Left colon (tissue), 2 donors: ENCODE measurements around the gene MACROH2A1. TPM values are rescaled to one million over a fixed set of nuclear protein-coding genes. Genes with fewer than 3 reads are reported as not detected.
A peak's percentile ranks its signal among the peaks of the same experiment; 100 is the strongest.

Experiments used
- ATAC-seq: fragments of 200-7000 bp; cut with Tn5 transposase; one replicate; pipeline ENCODE4 v1.9.1; 2020; ENCODE audit warnings: mild to moderate bottlenecking, moderate library complexity
- DNase-seq, 2 donors: peaks; one replicate each; pipeline ENCODE4 v3.0.0-alpha.2; 2020
- intact Hi-C, 2 donors: fragments of 100-400 bp; cut with DNase I in 1 of 2; cut with micrococcal nuclease in 1 of 2; formaldehyde crosslinking; loops; one replicate each; pipeline versions ENCODE4 v1.11.2 to v1.14.0; 2022; cut with DNase I, micrococcal nuclease
- total RNA-seq, 2 donors: library from RNA; stranded (reverse); fragmentation: NEBNext Ultra II Directional; extraction: Animal tissue kit (Norgen Biotek cat#: 25700); gene quantifications; one replicate each; pipeline ENCODE4 v1.2.1, GENCODE V29; 2021
- donor health status: DM: no; HTN: no; CAD: no.
- donor health status: DM: yes; HTN: yes; CAD: no.

MACROH2A1 gene
- total RNA-seq, 2 donors from 2014 or later = 212 to 216 TPM

DNA sequence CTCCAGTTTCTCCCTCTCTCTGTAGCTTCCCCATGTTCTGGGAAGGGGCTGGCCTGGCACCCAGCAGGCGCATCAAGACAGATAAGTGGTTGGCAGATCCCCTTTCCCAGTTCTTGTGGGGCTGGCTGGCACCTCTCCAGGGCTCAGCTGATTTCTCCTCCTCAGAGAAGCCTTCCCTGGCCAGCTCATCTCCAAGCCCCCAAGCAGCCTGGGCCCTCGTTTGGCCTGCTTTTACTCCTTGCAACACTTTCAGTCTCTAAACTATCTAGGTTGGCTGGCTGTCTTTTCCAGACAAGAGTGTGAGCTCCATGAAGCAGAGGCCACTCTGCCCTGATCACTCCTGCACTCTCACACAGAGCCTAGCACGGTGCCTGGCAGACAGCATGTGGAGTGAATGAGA lies 13.5 kb downstream of the MACROH2A1 start:
- DNase-seq = no peak
- intact Hi-C loops = no loop called here
- ATAC-seq = no peak

DNA sequence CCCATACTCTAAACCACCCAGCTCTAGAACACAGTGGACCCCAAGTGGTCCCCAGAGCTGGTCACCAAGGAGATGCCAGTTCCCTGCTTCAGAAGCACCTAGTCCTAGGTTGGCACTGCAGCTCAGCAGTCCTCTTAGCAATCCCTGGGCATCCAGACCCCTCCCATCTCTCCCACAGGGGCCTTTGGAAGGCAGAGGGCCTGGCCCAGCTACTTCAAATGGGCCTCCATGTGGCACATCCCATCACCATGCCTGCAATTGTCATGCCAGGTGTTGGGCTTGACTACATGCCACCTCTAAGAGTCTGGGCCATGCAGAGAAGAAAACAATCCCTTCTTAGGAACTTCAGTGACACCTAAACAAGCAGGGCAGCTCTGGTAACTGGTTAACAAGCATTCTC lies 14.1 kb downstream of the MACROH2A1 start:
- intact Hi-C loops = no loop called here
- DNase-seq (no peak), ATAC-seq (no peak)

DNA sequence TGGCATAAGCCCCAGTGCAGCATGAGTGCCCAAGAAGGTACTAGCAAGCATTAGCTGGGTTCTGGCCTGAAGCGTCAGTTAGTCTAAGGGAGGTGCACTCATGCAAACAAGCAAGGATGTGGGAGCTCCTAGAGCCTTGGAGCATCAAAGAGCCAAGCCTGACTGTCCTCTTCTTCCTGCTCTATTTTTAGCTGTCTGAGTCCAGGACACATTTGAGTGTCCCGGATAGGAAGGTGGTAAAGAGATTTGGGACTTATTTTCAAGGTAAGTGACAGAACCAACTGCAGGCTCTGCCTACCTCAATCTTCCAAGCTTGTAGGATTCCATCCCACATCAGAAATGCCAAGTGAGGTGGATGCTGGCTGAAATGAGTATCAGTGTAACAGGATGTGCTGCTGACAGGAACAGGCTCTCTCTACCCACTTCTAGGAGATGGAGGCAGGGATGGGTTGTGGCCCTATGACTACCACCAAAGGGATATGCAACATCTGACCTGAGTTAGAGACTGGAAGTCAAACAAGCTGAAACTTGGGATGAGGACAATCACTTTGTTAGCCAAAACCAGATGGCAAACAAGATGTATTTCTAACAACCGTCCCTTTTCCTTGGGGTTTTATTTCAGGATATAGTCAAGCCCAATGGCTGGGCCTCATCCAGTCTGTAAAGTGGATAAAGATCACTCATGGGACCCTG lies 15.1 kb downstream of the MACROH2A1 start:
- intact Hi-C loops = no loop called here
- ATAC-seq (no peak), DNase-seq (no peak)

DNA sequence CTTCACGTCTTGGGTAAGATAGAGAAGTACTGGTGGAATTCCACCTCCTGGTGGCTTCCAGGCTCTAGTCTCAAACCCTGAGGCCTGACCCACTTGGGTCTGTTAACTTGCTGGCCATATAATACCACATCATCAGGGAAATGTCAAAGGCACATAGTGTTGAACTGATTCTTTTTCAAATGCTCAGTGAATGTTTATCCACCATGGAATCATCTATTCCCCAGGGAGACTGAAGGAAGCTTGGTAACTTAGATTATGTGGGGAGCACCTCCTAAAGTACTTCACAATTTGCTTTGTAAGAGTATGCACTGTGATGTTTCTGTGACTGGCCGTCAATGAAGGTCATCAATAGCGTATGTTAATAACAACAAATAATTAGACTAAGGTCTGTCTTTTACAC lies 16.1 kb downstream of the MACROH2A1 start:
- ATAC-seq (no peak), DNase-seq (no peak)
- intact Hi-C loops = no loop called here

DNA sequence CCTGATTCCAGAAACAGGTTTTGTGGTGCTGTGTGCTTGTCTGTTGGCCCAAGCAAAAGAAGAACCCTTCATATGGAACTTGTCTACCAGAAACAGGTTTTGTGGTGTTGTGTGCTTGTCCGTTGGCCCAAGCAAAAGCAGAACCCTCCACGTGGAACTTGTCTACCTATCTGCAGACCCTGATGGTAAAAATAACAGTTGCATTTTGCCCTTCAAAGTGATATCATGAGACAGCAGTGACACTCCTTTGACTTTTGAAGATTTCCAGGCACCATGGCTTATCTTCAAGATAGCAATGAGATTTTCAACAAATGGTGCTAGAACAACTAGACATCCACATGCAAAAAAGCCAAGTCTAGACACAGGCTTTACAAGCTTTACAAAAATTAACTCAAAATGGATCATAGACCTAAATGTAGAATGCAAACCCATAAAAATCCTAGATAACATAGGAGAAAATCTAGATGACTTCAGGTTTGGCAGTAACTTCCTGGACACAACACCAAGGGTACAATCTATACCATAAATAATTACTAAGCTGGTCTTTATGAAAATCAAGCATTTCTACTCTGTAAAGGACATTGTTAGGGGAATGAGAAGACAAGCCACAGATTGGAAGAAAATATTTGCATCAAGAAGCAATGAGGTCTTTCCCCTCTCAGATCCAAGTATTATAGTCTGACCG lies 16.8 kb downstream of the MACROH2A1 start:
- no peak for ATAC-seq
- no peak for DNase-seq
- intact Hi-C loops = no loop called here

DNA sequence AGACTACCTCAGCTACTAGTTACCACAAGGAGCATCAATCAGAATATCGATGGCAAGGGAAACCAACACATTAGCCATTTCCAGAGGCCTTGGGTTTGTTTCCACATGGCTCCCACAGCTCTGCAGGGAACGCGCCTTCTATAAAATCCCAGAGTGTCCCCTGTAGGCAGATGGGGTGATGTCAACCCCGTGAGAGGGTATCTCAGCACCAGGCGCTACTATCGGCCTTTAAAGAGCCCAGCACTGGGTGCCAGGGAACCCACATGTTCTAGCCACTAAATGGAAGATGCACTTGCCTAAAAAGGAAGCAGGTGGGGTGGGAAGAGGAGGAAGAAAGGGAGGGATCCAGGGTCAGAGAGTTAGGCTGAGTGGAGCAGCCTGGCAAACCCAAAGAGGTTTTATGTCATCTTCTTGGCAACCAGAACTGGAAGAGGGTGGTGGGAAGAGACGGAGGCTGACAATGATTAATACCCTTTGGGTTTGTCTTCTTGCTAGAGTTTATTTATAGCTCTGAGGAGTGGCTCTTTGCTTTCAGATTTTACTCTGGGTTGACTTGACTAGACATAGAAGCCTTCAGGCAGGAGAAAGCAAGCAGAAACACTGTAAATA lies 19.9 kb downstream of the MACROH2A1 start:
- DNase-seq = no peak
- intact Hi-C loops = no loop called here
- peak; percentile 23 for ATAC-seq

DNA sequence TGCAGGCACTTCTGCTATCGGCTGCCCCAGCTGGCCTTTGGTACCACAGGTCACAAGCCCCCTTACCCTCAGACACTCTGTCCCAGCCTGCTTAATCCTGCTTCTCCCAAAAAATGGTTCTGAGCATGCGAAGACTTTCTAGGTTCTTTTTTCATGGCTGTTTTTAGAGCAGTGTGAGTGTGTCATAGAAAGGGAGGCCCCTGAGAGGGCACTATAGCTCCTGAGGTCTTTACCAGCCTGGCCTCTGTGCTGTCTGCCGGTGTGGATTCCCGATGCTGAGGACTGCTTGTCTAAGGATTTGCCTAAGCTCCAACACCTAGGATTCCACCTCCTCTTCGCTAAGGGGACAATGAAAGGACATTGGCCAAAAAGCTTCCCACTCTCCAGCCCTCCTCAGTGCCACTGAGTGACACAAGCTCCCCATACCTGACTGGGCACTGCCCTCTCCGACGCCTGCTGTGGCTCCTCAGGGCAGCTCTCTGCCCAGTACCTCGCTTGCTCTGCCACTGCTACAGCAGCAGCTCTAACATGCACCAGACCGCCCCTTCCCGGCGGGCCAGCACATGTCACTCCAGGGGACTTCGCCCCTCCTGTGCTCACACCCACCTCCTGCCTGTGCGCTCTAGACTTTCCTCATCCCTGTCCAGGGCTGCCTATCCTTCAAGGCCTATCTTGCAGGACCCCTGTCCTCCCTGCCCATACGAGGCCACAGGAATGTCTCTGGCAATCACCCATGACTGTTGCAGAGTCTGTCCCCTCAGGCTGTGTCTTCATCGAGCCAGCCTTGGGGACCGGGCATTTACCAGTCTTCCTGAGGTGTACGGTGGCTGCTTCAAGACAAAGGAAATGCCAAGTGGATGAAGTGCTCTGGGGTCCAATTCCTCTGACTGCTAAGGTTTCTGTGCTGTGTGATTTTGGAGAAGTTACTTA lies 21.0 kb downstream of the MACROH2A1 start:
- intact Hi-C loops = no loop called here
- DNase-seq (no peak), ATAC-seq (peak; percentile 11)

DNA sequence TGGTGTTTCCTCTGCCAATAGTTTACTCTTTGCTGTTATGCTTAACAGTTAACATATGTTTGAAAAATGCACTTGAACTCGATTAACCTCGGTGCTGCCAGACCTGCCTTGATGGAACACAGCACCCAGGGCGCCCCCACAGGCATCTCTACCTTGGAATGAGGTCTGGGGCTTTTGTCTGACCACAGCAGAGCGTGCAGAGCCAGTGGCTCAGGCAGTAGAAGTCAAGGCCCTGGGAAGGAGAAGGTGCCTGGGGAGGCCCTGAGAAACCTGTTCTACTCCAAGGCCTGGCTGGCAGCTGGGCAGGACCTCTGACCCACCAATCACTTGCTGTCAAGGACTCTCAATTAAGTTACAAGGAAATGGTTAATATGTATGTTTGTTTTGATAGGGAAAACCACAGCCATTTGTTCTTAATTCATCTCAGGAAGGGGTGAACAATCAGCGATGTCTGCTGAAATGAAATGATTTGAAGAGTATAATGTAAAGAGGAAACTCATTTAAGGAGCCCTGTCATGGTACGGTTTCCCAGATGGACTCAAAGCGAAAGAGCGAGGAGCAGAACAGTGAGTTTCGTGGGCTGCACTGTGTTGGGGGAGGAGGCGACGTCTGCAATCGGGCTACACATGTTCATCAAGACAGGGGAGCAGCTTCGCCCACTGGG lies 21.9 kb downstream of the MACROH2A1 start:
- ATAC-seq = no peak
- intact Hi-C loops = no loop called here

DNA sequence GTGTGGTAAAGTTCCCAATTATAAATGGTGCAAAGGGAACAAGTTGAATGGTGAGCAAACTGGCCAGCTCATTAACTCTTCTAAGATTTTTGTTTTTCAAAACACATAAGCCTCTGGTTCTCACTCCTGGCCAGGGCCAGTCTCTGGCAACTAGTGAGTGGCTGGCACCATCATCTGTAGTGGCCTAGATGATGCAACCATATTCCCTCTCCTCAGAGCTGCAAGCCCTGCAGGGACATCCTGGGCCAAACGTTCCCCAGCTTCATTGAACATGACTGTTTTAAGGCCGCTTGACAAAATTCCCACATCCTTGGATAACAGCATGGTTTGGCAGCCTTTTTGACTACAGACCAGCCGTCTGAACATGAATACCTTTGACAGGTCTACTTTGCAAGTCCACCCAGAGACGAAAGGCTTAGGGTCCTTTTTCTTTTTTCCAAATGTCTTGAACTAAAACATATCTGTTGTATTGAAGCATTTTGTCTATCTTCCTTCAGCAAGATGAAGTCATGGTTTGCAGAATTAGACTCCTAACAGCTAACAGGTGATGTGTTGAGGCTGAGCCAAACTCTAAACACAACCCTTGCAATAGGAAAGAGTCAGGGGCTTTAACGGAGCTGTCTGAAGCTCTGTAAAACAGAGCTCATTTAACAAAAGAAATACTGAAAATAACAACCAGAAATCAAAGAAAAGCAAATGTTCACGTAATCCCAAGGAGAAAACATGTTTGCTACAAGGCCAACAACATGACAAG lies 23.8 kb downstream of the MACROH2A1 start:
- DNase-seq (no peak), ATAC-seq (no peak)
- intact Hi-C loops = no loop called here

More for the DNA sequence above, 21.9 kb downstream of the MACROH2A1 start:
- DNase-seq = no peak

DNA sequence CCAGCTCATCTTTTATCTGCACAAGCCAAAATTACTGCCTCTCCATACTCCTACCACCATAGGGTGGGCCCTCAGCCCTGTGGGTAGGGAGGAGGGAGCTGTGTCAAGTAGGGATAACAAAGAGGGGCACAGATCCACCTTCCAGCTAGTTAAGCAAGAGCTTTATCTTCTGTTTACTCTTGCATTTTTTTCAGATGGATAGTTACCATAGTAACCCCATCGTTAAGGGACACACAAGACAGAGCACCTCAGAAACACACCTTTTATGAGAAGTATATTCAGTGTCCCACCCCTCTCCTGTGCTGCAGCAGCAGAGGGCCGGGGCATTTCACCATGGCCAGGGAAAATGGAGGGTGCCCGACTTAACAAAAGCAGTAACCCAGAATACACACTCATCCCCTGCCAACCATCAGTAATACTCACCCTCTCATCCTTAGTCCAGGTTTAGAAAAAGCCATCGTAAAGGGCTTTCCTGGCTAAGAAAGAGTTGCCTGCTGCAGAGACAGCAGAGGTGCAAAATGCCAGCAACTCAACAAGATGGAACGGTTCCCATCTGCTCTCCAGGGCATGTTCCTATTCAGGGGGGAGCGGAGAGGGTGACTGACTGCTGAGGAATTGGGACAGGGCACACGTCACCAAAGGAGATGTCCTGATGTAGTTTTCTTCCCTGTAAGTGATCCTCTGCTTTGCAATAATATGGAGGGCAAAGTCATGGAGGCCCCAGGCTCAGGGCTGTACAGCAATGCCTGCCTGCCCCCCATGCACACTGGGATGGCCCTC lies 25.1 kb downstream of the MACROH2A1 start:
- DNase-seq (no peak), ATAC-seq (no peak)
- intact Hi-C loops = no loop called here

DNA sequence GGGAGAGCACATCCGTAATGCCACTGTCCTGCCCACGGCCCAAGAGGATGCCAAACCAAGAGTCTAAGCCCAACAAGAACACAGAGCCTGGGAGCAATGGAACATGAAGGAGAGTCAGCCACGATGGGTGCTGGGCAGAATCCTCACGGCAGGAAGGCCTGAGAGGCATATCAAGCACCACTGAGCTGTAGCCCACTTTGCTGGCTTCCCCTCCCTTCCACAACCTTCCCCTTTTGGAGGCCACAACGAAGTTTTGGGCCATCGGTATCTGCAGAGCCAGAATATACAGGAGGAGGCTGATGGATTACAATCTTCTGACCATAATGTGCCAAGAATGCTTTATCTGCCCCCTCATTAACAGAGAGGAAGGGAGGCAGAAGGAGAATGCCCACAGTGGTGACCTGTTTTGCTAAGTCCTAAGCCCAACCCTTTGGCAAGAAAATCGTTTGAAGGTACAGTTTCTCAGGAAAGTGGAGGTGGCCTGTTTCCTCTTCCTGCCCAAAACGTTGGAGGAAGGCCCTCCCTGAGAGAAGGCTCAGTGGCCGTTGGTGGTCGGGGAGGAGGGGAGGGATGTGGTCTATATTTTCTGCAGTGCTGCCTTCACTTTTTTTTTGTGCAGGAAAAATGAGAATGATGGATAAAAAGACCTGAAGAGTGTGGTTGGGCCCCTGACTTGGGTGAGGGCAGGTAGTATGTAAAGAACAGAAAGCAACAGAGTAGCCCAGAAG lies 26.2 kb downstream of the MACROH2A1 start:
- ATAC-seq (no peak), DNase-seq (no peak)
- intact Hi-C loops = no loop called here

DNA sequence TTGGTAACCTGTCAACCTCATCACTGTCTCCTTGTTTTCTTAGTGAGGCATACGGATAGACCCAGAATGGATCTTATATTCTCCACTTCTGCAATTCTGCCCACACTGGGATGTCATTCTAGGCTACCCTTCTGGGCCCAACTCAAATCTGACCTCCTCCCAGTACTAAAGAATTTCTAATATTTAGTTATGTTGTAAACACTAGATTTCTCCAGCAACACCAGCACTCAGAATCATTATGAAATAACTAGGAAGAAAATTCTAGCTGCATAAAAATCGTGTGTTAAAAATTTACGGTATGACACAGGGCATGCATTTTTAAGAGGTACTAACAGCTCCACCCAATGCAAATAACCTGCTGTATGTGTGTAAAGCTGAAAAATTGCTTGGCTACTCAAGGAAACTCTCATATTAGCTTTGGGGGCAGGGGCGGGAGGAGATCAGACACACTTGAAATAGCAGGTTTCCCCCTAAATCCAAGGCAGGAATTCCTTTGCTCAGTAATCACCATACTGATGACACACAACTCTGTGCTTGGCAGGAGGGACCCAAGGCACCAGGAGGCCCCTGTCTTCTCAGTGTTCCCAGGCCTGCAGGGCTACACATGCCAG lies 27.3 kb downstream of the MACROH2A1 start:
- ATAC-seq (peak; percentile 83), DNase-seq (no peak)
- intact Hi-C loops = no loop called here

DNA sequence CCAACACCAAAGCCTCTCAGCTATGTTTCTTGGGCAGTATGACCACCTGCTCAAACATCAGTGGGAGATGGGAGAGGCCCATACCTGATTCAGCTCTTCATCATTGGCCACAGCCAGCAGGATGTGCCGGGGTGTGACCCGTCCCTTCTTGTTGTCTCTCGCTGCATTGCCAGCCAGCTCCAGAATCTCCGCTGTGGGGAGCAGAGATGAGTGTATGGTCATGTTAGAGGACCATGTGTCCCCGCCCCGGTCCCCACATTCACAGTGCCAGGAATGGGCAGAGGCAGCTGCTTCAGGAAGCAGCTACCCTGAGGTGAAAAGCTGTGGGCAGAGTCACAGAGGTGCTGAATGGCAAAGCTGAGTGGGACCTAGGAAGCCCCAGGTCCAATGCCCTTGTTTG lies 29.1 kb downstream of the MACROH2A1 start:
- no peak for ATAC-seq
- intact Hi-C loops = no loop called here
- no peak for DNase-seq

DNA sequence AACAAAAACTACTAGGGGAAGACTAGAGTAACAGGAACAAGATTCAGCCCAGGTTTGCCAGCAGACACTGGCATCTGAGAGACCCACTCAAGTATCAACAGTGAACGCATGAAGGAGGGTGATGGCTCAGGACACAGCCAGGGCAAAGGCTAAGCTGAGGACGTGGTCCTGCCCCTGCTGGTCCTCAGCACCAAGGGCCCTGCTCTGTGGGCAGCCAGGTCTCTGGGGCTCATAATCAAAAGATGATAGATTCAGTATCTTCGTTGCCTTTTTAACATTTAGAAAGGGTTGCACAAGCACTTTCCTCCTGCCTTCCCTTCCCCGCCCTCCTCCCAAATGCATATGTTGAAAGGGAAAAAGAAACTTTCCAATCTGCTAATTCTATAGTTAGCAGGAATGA lies 31.5 kb downstream of the MACROH2A1 start:
- ATAC-seq (no peak), DNase-seq (no peak)
- intact Hi-C loops = no loop called here

DNA sequence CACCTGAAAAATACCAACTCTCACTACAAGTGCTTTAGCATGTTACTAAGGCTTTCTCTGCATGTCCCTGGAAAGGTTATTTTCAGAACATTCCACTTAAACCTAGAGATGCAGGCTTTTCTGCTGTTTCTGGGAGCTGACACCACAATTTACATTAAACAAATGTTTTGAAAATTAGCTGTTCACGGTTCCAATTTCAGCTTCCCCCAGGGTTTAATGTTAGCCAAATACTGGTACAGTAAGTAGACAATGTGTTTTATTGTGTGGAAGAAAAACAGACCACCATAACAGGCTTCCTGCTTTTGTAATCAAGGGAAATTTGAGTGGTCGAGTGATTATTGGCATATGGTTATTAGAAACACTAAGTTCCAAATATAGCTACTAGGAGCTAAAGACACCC lies 32.0 kb downstream of the MACROH2A1 start:
- DNase-seq = no peak
- intact Hi-C loops = no loop called here
- no peak for ATAC-seq

DNA sequence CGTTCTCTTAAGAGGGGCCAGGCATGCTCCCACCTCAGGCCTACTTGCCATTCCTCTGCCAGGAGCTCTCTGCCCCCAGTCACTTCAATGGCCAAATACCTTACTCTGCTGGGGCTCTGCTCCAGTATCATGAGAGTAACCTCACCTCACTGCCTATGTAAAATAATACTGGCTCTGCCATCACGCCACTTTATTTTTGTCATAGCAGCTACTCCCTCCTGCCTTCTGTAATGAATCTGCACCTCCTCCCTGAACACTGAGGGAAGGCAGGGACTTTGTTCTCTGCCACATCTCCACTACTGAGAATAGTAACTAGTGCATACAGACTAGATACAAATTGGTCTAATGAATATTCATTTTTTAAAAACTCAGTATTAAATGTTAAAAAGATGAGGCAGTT lies 33.8 kb downstream of the MACROH2A1 start:
- ATAC-seq = peak; percentile 56
- intact Hi-C loops = no loop called here
- no peak for DNase-seq
